Neuron (in vitro differentiated cells): ENCODE measurements around the gene RASSF1.
"Not testable (repeated sequence)": the region's sequence is repeated elsewhere in the genome, so short reads cannot be mapped to it uniquely, and the experiment has no call there.

Source experiments
- H2AFZ ChIP-seq: one replicate; pipeline ENCODE4 v1.6.1; 2013; ENCODE audit warnings: low read depth, mild to moderate bottlenecking, inconsistent platforms, low read length, moderate library complexity
- H3K27me3 ChIP-seq: one replicate; pipeline ENCODE4 v1.6.1; 2013; ENCODE audit warnings: low read length; ENCODE audit not compliant: insufficient read depth
- H3K36me3 ChIP-seq: one replicate; pipeline ENCODE4 v1.6.1; 2013; ENCODE audit warnings: low read length; ENCODE audit not compliant: insufficient read depth
- H3K4me1 ChIP-seq: one replicate; pipeline ENCODE4 v1.6.1; 2013; ENCODE audit warnings: low read length; ENCODE audit not compliant: insufficient read depth
- H3K4me3 ChIP-seq: 2 replicates; pipeline ENCODE4 v1.5.1; 2013; ENCODE audit warnings: mild to moderate bottlenecking, low read length, moderate library complexity
- H3K9me3 ChIP-seq: one replicate; pipeline ENCODE4 v1.6.1; 2013; ENCODE audit warnings: low read length

Gene RASSF1

DNA sequence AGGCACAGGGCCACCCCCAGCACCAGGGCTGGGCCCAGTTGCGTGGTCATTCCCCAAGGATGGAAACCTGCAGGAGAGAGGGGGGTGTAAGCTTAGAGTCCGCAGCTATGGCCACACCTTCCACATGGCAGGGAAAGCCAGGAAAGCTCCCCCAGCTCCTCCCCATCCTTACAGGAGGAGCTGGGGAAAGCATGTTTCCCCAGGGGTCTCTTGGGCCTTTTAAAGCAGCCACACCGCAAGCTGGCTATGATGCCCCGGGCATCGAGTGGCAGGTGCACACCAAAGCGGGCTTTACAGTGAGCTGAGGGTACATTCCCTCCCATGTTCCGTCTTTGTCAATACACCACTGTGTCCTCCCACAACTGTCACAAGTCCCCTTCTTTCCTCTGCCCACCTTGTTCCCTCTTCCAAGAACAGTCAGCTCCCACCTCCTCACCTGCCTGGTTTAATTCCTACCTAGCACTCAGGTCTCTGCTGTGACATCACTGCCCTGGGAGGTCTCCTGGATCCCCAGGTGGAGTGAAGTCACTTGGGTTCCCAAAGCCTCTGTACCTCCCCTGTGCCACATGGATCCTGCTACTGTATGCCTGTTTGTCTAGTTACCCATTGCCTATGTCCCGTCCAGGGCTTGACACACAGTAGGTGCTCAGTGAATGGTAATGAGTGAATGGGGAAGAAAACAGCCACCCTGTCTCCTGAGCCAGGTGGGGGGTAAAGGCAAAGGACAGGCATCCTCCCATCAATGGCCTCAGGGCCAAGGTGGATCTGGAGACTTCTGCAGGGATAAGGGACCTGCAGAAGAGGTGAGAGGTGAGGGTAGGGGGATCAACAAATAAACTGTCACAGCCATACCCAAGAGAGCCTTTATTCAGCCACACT, 44.8 kb downstream of the RASSF1 start:
- no peak overlapping the region for H3K4me3 ChIP-seq
- H3K4me1 ChIP-seq: peaks cover 30% of the 10 kb centered on the region
- no peaks in the 10 kb centered on the region for H3K36me3 ChIP-seq
- no peak overlapping the region for H2AFZ ChIP-seq
- H3K9me3 ChIP-seq: no peaks in the 10 kb centered on the region
- no peaks in the 10 kb centered on the region for H3K27me3 ChIP-seq

DNA sequence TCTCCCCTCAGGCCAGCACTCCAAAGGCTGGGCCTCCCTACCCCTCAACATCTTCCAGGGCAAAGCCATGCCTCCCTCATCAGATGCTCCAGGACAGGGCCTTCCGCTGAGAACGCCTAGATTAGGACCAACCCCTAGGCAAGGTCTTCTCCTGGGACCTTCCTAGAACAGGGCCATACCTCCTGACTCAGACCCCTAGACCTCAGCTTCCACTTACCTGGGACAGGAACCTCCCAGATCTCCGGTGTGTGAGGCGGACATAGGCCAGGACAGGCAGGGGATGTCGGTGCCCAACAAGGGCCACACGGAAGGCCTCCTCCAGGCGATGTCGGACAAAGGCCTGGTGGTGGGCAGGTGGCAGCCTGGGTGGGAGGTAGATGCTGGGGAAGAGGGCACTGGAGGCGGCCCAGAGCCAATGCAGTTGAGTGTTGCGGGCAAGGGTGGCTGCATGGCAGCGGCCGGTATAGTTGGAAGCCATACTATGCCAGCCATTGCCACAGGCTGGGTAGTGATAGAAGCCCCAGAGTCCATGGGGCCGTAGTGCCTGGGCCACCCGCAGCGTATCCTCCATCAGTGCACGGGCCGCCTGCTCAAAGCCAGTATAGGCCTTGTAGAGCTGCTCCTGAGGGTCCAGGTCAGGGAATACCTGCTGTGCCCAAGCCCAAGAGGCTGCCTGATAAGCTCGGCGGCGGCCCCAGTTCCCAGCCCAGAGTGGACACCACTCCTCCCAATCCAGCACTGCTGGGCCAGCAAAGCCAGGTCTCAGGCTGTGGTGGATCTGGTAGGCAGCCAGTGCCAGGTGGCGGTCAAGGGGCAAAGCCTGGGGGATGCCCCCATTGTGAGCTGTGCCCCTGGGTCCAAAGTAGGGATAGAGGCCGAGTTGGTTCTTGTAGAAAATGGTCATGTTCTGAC, 45.9 kb downstream of the RASSF1 start:
- no peaks in the 10 kb centered on the region for H3K27me3 ChIP-seq
- H2AFZ ChIP-seq: no peak overlapping the region
- H3K4me1 ChIP-seq: peaks cover 23% of the 10 kb centered on the region
- H3K4me3 ChIP-seq: no peak overlapping the region
- H3K9me3 ChIP-seq: no peaks in the 10 kb centered on the region
- H3K36me3 ChIP-seq: peaks cover 3% of the 10 kb centered on the region

DNA sequence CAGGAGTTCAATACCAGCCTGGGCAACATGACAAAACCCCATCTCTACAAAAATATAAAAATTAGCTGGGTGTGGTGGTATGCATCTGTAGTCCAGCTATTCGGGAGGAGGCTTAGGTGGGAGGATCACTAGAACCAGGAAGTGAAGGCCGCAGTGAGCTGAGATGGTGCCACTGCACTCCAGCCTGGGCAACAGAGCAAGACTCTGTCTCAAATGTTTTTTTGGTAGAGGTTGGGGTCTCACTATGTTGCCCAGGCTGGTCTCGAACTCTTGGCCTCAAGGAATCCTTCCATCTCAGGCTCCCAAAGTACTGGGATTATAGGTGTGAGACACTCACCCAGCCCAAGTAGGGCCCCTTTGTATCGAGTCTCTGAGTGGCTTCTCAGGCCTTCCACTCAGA, 46.5 kb downstream of the RASSF1 start:
- peaks cover 10% of the 10 kb centered on the region for H3K36me3 ChIP-seq
- no peak overlapping the region for H2AFZ ChIP-seq
- H3K4me3 ChIP-seq: no peak overlapping the region
- H3K27me3 ChIP-seq: no peaks in the 10 kb centered on the region
- H3K9me3 ChIP-seq: no peaks in the 10 kb centered on the region
- peaks cover 21% of the 10 kb centered on the region for H3K4me1 ChIP-seq

DNA sequence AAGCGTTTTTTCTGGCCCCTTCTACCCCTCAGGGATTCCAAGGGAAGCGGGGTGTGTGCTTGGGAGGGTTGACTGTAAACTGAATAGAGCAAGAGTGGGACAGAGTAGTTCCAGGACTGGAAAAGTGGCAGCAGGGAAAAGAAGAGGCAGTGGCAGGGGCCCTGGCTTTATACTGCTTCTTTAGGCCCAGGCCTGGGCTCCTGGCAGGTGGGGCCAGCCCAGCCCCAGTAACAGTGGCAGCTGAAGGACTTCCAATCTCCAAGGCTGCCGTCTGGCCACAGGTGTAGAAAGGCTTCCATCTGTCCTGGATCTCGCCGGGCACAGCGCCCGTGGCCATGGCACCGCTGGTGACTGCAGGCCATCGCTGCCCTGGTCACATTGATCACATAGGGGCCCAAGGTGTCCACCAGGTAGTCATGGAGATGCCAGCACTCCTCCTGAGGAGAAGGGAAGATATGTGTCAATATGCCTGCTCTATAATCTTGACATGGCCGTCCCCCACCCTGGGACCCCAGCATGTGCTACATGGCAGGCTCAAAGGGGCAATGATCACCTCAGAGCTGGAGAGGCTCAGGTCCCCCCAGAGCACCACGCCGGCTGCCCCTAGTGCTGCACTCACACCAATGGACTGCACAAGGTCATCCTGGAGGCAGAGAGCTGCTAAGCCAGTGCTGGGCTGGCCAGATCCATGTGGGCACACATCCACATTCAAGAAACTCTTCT, 47.4 kb downstream of the RASSF1 start:
- H3K27me3 ChIP-seq: no peaks in the 10 kb centered on the region
- H3K4me3 ChIP-seq: peak overlapping the region; percentile 51
- peaks cover 18% of the 10 kb centered on the region for H3K36me3 ChIP-seq
- H3K9me3 ChIP-seq: no peaks in the 10 kb centered on the region
- no peak overlapping the region for H2AFZ ChIP-seq
- peaks cover 18% of the 10 kb centered on the region for H3K4me1 ChIP-seq

DNA sequence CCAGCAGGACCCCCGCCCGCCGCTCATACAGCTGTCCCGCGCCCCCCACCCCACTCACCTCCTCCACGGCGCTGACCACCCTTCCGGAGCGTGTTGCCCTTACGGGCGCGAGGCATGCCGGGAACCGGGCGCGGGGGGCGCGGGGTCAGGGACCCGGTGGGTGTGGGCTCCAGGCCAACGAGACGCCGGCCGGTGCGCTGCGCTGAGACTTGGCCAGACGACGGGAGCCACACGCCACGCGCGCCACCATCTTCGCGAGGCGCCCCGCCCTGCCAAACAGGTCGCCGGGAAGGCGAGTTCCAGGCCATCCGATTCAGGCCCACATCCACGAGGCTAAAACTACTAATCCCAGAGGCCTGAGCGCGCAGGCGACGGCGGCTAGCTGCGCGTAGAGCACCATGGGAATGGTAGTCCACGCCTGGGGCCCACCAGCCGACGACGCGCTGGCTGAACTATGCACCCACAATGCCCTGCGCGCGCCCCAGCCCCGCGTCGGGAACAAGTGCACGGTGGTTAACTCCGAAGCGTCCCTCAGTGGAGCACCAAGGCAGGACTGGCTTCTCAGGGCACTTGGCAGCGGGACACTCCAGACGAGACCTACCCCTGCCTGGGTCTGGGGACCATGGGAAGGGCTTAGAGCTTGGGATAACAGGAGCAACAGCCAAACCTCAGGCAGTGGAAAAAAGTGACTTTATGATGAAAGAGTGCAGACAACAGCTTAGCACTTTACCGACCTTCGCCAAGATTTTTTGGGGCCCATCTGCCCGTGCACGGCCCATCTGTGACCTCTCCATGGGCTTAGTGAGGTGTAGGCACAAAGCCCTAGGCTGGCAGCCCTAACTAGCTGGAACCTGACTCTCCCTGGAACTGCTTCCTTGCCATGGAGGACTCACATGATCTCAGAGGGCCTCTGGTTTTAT, 48.2 kb downstream of the RASSF1 start, which contains the start of gene IFRD2:
IFRD2 (minus strand) TSS at position 271 of the 920 bp plus-strand sequence; CDS start at position 116, 155 bp downstream.
- H3K27me3 ChIP-seq: no peaks in the 10 kb centered on the region

DNA sequence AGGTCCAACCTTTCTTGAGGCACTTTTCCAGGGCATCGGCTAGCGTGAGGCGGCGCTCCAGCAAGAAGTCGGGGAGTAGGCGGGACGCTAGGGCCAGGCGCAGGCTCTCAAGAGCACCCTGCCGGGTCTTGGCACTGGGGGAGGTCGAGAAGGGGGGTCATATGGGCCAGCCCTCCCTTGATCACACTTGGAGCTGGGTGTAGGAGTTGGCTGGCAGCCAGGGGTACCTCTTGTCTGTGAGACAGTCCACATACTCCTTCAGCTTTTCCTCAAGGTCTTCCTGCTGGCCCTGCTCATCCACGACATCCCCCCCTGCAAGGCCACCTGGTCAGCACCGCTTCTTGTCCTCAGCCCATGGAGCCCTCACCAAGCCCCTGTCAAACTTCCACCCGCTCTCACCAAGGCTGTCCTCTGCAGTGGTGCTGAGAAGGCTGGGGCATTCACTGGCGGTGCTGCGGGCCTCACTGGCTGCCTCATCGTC, 50.4 kb downstream of the RASSF1 start:
- H3K36me3 ChIP-seq: peaks cover 32% of the 10 kb centered on the region
- H3K27me3 ChIP-seq: no peaks in the 10 kb centered on the region
- no peak overlapping the region for H3K4me3 ChIP-seq
- H3K4me1 ChIP-seq: peaks cover 16% of the 10 kb centered on the region
- H3K9me3 ChIP-seq: no peaks in the 10 kb centered on the region
- no peak overlapping the region for H2AFZ ChIP-seq

More for the DNA sequence above, 48.2 kb downstream of the RASSF1 start, which contains the start of gene IFRD2:
- no peak within 1 kb of the TSS for H2AFZ ChIP-seq
- H3K4me1 ChIP-seq: peaks cover 16% of the 10 kb centered on the region
- no peaks in the 10 kb centered on the region for H3K9me3 ChIP-seq
- H3K4me3 ChIP-seq: peak within 1 kb of the TSS; percentile 93
- peaks cover 25% of the 10 kb centered on the region for H3K36me3 ChIP-seq

DNA sequence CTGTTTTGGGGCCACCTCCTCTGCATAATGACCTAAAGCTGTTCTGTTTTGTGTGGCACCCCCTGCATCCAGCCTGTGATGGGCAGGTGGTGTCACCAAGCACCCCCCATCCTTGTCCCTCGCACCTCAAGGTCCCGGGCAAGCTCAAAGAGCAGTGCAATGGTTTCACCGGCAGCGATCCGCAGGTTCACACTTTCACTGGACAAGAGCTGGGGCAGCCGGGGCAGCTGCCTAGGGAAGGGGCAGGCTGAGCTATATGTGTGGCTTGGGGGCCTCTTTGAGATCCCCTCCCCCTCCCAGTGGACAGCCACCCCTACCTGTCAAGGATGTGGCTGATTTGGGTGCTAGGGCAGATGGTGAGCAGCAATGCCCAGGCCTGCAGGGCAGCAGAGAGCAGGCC, 51.5 kb downstream of the RASSF1 start:
- peaks cover 16% of the 10 kb centered on the region for H3K4me1 ChIP-seq

DNA sequence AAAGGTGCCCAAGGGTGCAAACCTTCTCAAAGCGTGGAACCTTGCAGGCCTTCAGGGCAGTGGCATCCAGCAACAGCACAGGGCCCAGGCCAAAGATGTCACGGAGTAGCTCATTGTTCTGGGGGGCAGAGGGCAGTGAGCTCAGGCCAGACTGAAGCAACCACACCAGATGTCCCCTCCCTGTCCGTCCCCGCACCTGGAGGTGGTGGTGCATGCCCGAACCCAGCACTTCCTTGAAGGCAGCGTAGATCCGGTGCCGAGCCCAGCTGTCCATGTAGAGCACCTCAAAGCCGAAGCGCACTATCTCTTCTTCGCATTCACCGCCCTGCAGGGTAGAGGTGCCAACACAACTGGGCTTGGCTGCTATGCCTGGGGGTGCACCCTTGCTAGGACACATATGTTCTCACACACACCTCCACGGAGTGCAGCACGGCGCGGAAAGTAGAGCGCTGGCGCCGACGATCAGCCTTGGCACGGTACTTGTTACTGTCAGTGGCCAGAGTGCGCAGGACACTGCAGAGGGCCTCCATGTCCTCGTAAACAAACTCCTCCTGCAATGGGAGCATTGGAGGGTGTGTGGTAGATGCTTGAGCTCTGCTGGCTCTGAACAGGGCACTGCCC, 52.1 kb downstream of the RASSF1 start:
- peaks cover 32% of the 10 kb centered on the region for H3K36me3 ChIP-seq
- H3K9me3 ChIP-seq: no peaks in the 10 kb centered on the region
- no peaks in the 10 kb centered on the region for H3K27me3 ChIP-seq

More for the DNA sequence above, 51.5 kb downstream of the RASSF1 start:
- Histone ChIP-seq H3K36me3 (peaks cover 32% of the 10 kb centered on the region), H3K27me3 (no peaks in the 10 kb centered on the region), H3K4me3 (no peak overlapping the region), H2AFZ (no peak overlapping the region), H3K9me3 (no peaks in the 10 kb centered on the region)

DNA sequence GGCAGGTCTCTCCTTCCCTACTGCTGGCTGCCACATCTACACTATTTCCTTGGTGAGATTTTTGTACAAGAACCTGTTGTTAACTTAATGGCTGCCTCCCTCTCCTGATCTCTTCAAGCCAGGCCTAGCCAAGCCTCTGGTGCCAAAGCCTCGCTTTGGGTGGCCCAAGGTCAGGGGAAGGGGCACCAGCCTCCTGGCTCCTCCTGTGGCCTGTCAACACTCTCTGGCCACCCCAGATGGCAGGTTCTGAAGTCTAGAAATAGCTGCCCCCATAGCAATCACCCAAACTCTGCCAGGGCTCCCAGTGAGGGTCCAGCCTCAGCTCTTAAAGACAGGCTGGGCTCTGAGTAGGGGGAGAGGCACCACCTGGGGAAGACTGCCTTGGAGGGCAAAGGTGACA, 53.4 kb downstream of the RASSF1 start:
- Histone ChIP-seq H2AFZ (no peak overlapping the region), H3K27me3 (no peaks in the 10 kb centered on the region), H3K9me3 (no peaks in the 10 kb centered on the region), H3K36me3 (peaks cover 32% of the 10 kb centered on the region), H3K4me3 (no peak overlapping the region), H3K4me1 (peaks cover 9% of the 10 kb centered on the region)

More for the DNA sequence above, 52.1 kb downstream of the RASSF1 start:
- H3K4me3 ChIP-seq: no peak overlapping the region
- H3K4me1 ChIP-seq: peaks cover 16% of the 10 kb centered on the region
- no peak overlapping the region for H2AFZ ChIP-seq

DNA sequence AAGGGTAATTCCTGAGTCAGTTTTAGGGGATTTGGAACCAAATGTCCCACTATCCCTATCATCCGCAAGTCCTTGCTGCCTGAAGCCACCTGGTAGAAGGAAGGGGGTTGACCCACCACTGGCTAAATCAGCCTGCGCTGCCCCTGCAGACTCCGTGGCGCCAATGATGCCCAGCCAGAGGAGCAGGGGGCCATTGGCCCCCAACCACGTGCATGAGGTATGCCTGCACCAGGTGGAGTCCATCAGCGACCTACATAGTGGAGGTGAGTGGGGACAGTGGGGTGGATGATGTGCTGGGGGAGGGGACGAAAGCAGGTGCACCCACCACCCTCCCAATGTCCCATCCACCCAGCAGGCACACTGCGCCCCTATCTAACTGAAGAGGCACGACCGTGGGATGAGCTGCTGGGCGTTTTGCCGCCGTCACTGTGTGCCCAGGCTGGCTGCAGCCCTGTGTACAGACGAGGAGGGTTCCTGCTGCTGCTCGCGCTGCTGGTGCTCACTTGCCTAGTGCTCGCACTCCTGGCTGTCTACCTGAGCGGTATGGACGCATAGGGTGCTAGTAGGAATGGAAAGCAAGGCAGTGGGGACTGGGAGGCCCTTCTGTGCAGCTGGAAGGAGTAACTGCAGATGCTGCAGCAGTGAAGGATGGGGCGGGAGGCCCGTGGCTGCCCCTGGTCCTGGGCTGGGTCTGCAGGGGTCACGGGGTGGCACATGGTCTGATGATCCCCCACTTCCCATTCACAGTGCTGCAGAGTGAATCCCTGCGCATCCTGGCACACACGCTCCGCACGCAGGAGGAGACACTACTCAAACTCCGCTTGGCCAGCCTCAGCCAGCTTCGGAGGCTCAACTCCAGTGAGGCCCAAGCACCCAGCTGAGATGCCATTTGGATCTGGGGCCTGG, 54.1 kb downstream of the RASSF1 start:
- no peaks in the 10 kb centered on the region for H3K9me3 ChIP-seq
- peaks cover 32% of the 10 kb centered on the region for H3K36me3 ChIP-seq
- no peaks in the 10 kb centered on the region for H3K27me3 ChIP-seq
- no peak overlapping the region for H2AFZ ChIP-seq
- no peak overlapping the region for H3K4me3 ChIP-seq
- peaks cover 6% of the 10 kb centered on the region for H3K4me1 ChIP-seq

DNA sequence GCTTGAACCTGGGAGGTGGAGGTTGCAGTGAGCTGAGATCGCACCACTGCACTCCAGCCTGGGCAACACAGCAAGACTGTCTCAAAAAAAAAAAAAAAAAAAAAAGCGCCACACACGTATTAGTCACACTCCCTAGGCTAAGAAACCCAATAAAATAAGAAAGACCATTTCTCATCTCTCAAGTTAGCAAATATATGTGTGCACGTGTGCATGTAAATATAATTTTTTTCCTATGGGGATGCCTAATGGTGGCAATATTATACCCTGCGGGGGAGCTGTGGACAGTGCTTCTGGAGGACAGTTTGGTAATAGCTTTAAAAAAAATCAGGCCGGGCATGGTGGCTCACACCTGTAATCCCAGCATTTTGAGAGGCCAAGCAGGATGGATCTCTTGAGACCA, 56.5 kb downstream of the RASSF1 start:
- not testable (repeated sequence) for H3K4me3 ChIP-seq, H3K9me3 ChIP-seq, H3K27me3 ChIP-seq, H3K4me1 ChIP-seq, H2AFZ ChIP-seq
- H3K36me3 ChIP-seq: peaks cover 23% of the 10 kb centered on the region
